ENCODE results near the gene SLIT3.

The SLIT3 gene

GRCh38 chr5:169301386-169301934, 521 bp upstream of the SLIT3 start:
- in situ Hi-C loops (cut with MboI; ENCODE audit: low pct_unique_long_range_greater_than_20kb, low sequenced_read_pairs) = no loop called here
- no peak for DNase-seq

GRCh38 chr5:169299663-169300467, 1.1 kb downstream of the SLIT3 start:
- in situ Hi-C loops (cut with MboI; ENCODE audit: low pct_unique_long_range_greater_than_20kb, low sequenced_read_pairs) = no loop called here
- no peak for DNase-seq

GRCh38 chr5:169299191-169299662, 1.7 kb downstream of the SLIT3 start:
- DNase-seq = no peak
- in situ Hi-C loops (cut with MboI; ENCODE audit: low pct_unique_long_range_greater_than_20kb, low sequenced_read_pairs) = no loop called here

- in situ Hi-C loops (cut with MboI; ENCODE audit: low pct_unique_long_range_greater_than_20kb, low sequenced_read_pairs) = no loop called here
- DNase-seq = no peak
Observed at GRCh38 chr5:169298193-169298592, 2.7 kb downstream of the SLIT3 start.

- DNase-seq = no peak
- in situ Hi-C loops (cut with MboI; ENCODE audit: low pct_unique_long_range_greater_than_20kb, low sequenced_read_pairs) = no loop called here
Observed at GRCh38 chr5:169296419-169297143, 4.4 kb downstream of the SLIT3 start.

- DNase-seq = no peak
- in situ Hi-C loops (cut with MboI; ENCODE audit: low pct_unique_long_range_greater_than_20kb, low sequenced_read_pairs) = no loop called here
Observed at GRCh38 chr5:169295306-169295705, 5.6 kb downstream of the SLIT3 start.

- in situ Hi-C loops (cut with MboI; ENCODE audit: low pct_unique_long_range_greater_than_20kb, low sequenced_read_pairs) = no loop called here
- no peak for DNase-seq
Observed at GRCh38 chr5:169294621-169295020, 6.3 kb downstream of the SLIT3 start.

GRCh38 chr5:169291877-169292276, 9.1 kb downstream of the SLIT3 start:
- no peak for DNase-seq
- in situ Hi-C loops (cut with MboI; ENCODE audit: low pct_unique_long_range_greater_than_20kb, low sequenced_read_pairs) = no loop called here

GRCh38 chr5:169290895-169291294, 10.0 kb downstream of the SLIT3 start:
- in situ Hi-C loops (cut with MboI; ENCODE audit: low pct_unique_long_range_greater_than_20kb, low sequenced_read_pairs) = no loop called here
- DNase-seq = no peak

- in situ Hi-C loops (cut with MboI; ENCODE audit: low pct_unique_long_range_greater_than_20kb, low sequenced_read_pairs) = no loop called here
- no peak for DNase-seq
Observed at GRCh38 chr5:169289520-169289919, 11.4 kb downstream of the SLIT3 start.

GRCh38 chr5:169288066-169288930, 12.6 kb downstream of the SLIT3 start:
- in situ Hi-C loops (cut with MboI; ENCODE audit: low pct_unique_long_range_greater_than_20kb, low sequenced_read_pairs) = no loop called here
- DNase-seq = no peak

GRCh38 chr5:169287529-169287928, 13.4 kb downstream of the SLIT3 start:
- in situ Hi-C loops (cut with MboI; ENCODE audit: low pct_unique_long_range_greater_than_20kb, low sequenced_read_pairs) = no loop called here
- no peak for DNase-seq

GRCh38 chr5:169286572-169287300, 14.2 kb downstream of the SLIT3 start:
- in situ Hi-C loops (cut with MboI; ENCODE audit: low pct_unique_long_range_greater_than_20kb, low sequenced_read_pairs) = no loop called here
- DNase-seq = no peak

GRCh38 chr5:169283887-169284286, 17.1 kb downstream of the SLIT3 start:
- in situ Hi-C loops (cut with MboI; ENCODE audit: low pct_unique_long_range_greater_than_20kb, low sequenced_read_pairs) = no loop called here
- DNase-seq = no peak

- in situ Hi-C loops (cut with MboI; ENCODE audit: low pct_unique_long_range_greater_than_20kb, low sequenced_read_pairs) = no loop called here
- no peak for DNase-seq
Observed at GRCh38 chr5:169281625-169282024, 19.3 kb downstream of the SLIT3 start.

GRCh38 chr5:169280696-169281095, 20.2 kb downstream of the SLIT3 start:
- DNase-seq = no peak
- in situ Hi-C loops (cut with MboI; ENCODE audit: low pct_unique_long_range_greater_than_20kb, low sequenced_read_pairs) = no loop called here

- DNase-seq = no peak
- in situ Hi-C loops (cut with MboI; ENCODE audit: low pct_unique_long_range_greater_than_20kb, low sequenced_read_pairs) = no loop called here
Observed at GRCh38 chr5:169280286-169280685, 20.7 kb downstream of the SLIT3 start.

- in situ Hi-C loops (cut with MboI; ENCODE audit: low pct_unique_long_range_greater_than_20kb, low sequenced_read_pairs) = no loop called here
- no peak for DNase-seq
Observed at GRCh38 chr5:169279125-169279524, 21.8 kb downstream of the SLIT3 start.

- DNase-seq = no peak
- in situ Hi-C loops (cut with MboI; ENCODE audit: low pct_unique_long_range_greater_than_20kb, low sequenced_read_pairs) = no loop called here
Observed at GRCh38 chr5:169273881-169274280, 27.1 kb downstream of the SLIT3 start.
